Measurements from ENCODE around the gene MYBPHL. TPM values are rescaled to one million over a fixed set of nuclear protein-coding genes. Genes with fewer than 3 reads are reported as not detected.

Gene MYBPHL, protein sequence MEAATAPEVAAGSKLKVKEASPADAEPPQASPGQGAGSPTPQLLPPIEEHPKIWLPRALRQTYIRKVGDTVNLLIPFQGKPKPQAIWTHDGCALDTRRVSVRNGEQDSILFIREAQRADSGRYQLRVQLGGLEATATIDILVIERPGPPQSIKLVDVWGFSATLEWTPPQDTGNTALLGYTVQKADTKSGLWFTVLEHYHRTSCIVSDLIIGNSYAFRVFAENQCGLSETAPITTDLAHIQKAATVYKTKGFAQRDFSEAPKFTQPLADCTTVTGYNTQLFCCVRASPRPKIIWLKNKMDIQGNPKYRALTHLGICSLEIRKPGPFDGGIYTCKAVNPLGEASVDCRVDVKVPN
- not detected for total RNA-seq

- Histone ChIP-seq H3K9me3 (no peaks in the 10 kb centered on the region), H3K27me3 (no peaks in the 10 kb centered on the region), H3K27ac (no peak within 1 kb of the TSS), H3K4me1 (no peaks in the 10 kb centered on the region), H3K4me3 (no peak within 1 kb of the TSS), H3K36me3 (peaks cover 14 to 31% of the 10 kb centered on the region in 2 donors)
- intact Hi-C loops (cut with DNase I), result no loop called here
- TF ChIP-seq, protein P1, sequence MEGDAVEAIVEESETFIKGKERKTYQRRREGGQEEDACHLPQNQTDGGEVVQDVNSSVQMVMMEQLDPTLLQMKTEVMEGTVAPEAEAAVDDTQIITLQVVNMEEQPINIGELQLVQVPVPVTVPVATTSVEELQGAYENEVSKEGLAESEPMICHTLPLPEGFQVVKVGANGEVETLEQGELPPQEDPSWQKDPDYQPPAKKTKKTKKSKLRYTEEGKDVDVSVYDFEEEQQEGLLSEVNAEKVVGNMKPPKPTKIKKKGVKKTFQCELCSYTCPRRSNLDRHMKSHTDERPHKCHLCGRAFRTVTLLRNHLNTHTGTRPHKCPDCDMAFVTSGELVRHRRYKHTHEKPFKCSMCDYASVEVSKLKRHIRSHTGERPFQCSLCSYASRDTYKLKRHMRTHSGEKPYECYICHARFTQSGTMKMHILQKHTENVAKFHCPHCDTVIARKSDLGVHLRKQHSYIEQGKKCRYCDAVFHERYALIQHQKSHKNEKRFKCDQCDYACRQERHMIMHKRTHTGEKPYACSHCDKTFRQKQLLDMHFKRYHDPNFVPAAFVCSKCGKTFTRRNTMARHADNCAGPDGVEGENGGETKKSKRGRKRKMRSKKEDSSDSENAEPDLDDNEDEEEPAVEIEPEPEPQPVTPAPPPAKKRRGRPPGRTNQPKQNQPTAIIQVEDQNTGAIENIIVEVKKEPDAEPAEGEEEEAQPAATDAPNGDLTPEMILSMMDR (IDR thresholded peaks at IDR 0.05), result no peak
- DNase-seq (ENCODE audit: low spot score in 2 of 2), result no peak
These were observed at the start of gene MYBPHL for GRCh38 chr1:109306832-109307273. MYBPHL (minus strand) TSS chr1:109307011; CDS start chr1:109306991, 20 bp downstream.

DNA sequence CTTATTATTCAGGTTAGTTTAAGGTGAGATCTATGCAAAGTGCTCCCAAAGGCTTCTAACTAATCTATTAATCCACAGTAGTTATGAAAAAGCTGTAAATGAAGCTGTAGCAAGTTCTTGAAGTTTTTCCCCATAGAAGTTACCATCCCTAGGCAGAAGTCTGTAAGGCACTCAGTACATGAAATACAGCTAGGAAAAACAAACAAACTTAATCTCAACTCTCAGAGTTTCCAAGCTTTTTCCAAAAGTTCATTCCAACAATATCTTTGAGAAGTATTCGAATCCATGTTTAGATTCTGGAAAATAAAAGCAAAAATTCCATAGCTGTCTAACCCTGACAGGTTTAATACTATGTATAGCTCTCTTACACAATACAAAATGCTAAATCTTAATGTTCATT lies 49.7 kb upstream of the MYBPHL start:
- TF ChIP-seq, protein P1 (IDR thresholded peaks at IDR 0.05), result no peak
- intact Hi-C loops (cut with DNase I), result no loop called here
- H3K4me1 ChIP-seq, result peaks cover 4 to 29% of the 10 kb centered on the region in 2 donors
- DNase-seq (ENCODE audit: low spot score in 2 of 2), result no peak
- peak overlapping the region; percentile 9 to 54 for H3K27ac ChIP-seq
- no peak overlapping the region for H3K4me3 ChIP-seq
- no peaks in the 10 kb centered on the region for H3K27me3 ChIP-seq
- H3K36me3 ChIP-seq, result peaks cover 35 to 40% of the 10 kb centered on the region in 2 donors
- no peaks in the 10 kb centered on the region for H3K9me3 ChIP-seq

DNA sequence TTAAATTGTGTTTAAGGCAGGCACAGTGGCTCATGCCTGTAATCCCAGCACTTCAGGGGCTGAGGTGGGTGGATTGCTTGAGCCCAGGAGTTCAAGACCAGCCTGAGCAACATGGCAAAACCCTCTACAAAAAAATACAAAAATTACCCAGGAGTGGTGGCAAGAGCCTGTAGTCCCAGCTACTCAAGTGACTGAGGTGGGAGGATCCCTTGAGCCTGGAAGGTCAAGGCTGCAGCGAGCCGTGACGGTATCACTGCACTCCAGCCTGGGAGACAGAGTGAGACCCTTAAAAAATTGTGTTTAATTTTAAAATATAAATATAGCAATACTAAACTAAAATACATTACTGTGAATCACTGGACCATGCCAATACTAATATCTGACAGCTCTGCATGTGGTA lies 48.1 kb upstream of the MYBPHL start:
- H3K27ac ChIP-seq, result peak overlapping the region; percentile 9 to 54
- TF ChIP-seq, protein P1 (IDR thresholded peaks at IDR 0.05), result no peak
- intact Hi-C loops (cut with DNase I), result no loop called here

GRCh38 chr1:109351457-109351856 lies 44.6 kb upstream of the MYBPHL start:
- Histone ChIP-seq H3K4me3 (no peak overlapping the region), H3K27ac (no peak overlapping the region), H3K4me1 (peaks cover 0 to 4% of the 10 kb centered on the region in 2 donors), H3K27me3 (no peaks in the 10 kb centered on the region), H3K9me3 (no peaks in the 10 kb centered on the region), H3K36me3 (peaks cover 66 to 86% of the 10 kb centered on the region in 2 donors)
- intact Hi-C loops (cut with DNase I), result no loop called here
- TF ChIP-seq, protein P1 (IDR thresholded peaks at IDR 0.05), result no peak
- no peak for DNase-seq (ENCODE audit: low spot score in 2 of 2)

More for the DNA sequence above, 48.1 kb upstream of the MYBPHL start:
- Histone ChIP-seq H3K4me1 (peaks cover 0 to 20% of the 10 kb centered on the region in 2 donors), H3K9me3 (no peaks in the 10 kb centered on the region), H3K27me3 (no peaks in the 10 kb centered on the region), H3K4me3 (no peak overlapping the region), H3K36me3 (peaks cover 47 to 56% of the 10 kb centered on the region in 2 donors)
- DNase-seq (ENCODE audit: low spot score in 2 of 2), result no peak

DNA sequence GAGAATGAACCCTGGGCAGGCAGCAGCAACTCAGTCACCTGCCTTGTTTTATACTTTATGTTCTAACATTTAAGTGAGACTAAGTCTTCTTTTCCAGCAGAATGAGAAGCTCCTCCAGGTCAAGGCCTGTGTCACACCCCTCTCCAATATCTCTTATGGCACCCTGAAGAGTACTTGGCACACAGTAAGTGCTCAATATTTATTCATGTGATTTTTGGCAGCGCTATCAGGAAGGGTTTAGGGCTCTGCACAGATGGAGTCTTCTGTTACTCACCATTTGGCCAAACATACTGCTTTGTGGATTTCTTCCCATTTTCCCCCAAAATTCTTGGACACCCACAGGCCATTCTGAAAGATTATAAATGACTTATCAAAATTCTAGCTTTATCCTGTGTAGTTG lies 43.8 kb upstream of the MYBPHL start:
- DNase-seq (ENCODE audit: low spot score in 2 of 2), result no peak
- TF ChIP-seq, protein P1 (IDR thresholded peaks at IDR 0.05), result no peak
- no peak overlapping the region for H3K4me3 ChIP-seq
- no peaks in the 10 kb centered on the region for H3K9me3 ChIP-seq
- H3K4me1 ChIP-seq, result peaks cover 0 to under 1% of the 10 kb centered on the region in 2 donors
- H3K27ac ChIP-seq, result peak overlapping the region in 1 of 2 donors; percentile 5
- no peaks in the 10 kb centered on the region for H3K27me3 ChIP-seq
- H3K36me3 ChIP-seq, result peaks cover 74 to 94% of the 10 kb centered on the region in 2 donors
- intact Hi-C loops (cut with DNase I), result no loop called here

All from ascending aorta (tissue), 2 donors.